ENCODE results near the gene SLC1A7.

DNA sequence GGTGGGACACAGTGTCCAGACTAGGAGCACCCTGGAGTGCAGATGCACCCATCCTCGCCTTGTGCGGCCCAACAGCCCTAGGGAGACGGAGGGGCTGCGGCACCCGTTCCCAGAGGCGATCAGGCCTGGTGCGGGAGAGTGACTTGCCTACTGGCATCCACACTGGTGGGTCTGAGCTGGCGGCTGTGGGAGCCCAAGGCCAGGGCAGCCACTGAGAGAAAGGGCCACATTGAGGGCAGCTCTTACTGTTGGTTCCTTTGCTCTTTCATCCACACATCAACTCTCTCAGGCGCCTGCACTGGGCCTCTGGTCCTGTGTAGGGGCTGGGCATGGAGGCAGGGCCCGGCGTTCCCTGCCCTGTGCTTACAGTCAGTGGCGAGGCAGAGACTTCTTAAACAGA, 71.8 kb downstream of the SLC1A7 start:
- TF ChIP-seq GABPA (IDR thresholded peaks at IDR 0.05 in 1 of 2, conservative IDR thresholded peaks at IDR 0.05 in 1 of 2) (no peak), HNF4G (IDR thresholded peaks at IDR 0.05) (no peak), RAD21 (IDR thresholded peaks at IDR 0.05) (no peak), YY1 (IDR thresholded peaks at IDR 0.05) (no peak), JUND (IDR thresholded peaks at IDR 0.05) (no peak), TAF1 (conservative IDR thresholded peaks at IDR 0.05) (no peak), SP1 (IDR thresholded peaks at IDR 0.05) (no peak), EGR1 (IDR thresholded peaks at IDR 0.05; ENCODE audit: low read depth in 2 of 2) (no peak)
- TF ChIP-seq, protein P1, sequence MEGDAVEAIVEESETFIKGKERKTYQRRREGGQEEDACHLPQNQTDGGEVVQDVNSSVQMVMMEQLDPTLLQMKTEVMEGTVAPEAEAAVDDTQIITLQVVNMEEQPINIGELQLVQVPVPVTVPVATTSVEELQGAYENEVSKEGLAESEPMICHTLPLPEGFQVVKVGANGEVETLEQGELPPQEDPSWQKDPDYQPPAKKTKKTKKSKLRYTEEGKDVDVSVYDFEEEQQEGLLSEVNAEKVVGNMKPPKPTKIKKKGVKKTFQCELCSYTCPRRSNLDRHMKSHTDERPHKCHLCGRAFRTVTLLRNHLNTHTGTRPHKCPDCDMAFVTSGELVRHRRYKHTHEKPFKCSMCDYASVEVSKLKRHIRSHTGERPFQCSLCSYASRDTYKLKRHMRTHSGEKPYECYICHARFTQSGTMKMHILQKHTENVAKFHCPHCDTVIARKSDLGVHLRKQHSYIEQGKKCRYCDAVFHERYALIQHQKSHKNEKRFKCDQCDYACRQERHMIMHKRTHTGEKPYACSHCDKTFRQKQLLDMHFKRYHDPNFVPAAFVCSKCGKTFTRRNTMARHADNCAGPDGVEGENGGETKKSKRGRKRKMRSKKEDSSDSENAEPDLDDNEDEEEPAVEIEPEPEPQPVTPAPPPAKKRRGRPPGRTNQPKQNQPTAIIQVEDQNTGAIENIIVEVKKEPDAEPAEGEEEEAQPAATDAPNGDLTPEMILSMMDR (IDR thresholded peaks at IDR 0.05; ENCODE audit: low read depth, low read length, missing input control), result no peak
- TF ChIP-seq, protein P2, sequence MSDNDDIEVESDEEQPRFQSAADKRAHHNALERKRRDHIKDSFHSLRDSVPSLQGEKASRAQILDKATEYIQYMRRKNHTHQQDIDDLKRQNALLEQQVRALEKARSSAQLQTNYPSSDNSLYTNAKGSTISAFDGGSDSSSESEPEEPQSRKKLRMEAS (IDR thresholded peaks at IDR 0.05), result no peak
- TF ChIP-seq, protein P3, sequence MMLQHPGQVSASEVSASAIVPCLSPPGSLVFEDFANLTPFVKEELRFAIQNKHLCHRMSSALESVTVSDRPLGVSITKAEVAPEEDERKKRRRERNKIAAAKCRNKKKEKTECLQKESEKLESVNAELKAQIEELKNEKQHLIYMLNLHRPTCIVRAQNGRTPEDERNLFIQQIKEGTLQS (IDR thresholded peaks at IDR 0.05), result no peak
